AG09309 (cell line): ENCODE measurements around the gene DUOXA2.

ENCODE experiments used
- DNase-seq: peaks from one replicate; pipeline ENCODE4 v3.0.0-alpha.2; 2010; ENCODE audit warnings: low read depth
- H3K4me3 ChIP-seq: 2 replicates; pipeline ENCODE4 v1.5.1; 2011; ENCODE audit warnings: mild to moderate bottlenecking, low read depth, low read length, moderate library complexity; ENCODE audit not compliant: control insufficient read depth
- CTCF ChIP-seq: IDR thresholded peaks from 2 replicates; pipeline ENCODE4 v1.5.1; 2011; ENCODE audit warnings: mild to moderate bottlenecking, low read depth, low read length, inconsistent platforms; ENCODE audit not compliant: insufficient read depth, control insufficient read depth; ENCODE audit errors: missing control alignments

The DUOXA2 gene

GRCh38 chr15:45146405-45146804 is 32.3 kb downstream of the DUOXA2 start:
- no peak for TF ChIP-seq CTCF
- H3K4me3 ChIP-seq = no peak overlapping the region
- no peak for DNase-seq

- no peak for DNase-seq
- H3K4me3 ChIP-seq = no peak overlapping the region
- TF ChIP-seq CTCF = no peak
Observed at GRCh38 chr15:45147606-45148005, 33.5 kb downstream of the DUOXA2 start.

DNA sequence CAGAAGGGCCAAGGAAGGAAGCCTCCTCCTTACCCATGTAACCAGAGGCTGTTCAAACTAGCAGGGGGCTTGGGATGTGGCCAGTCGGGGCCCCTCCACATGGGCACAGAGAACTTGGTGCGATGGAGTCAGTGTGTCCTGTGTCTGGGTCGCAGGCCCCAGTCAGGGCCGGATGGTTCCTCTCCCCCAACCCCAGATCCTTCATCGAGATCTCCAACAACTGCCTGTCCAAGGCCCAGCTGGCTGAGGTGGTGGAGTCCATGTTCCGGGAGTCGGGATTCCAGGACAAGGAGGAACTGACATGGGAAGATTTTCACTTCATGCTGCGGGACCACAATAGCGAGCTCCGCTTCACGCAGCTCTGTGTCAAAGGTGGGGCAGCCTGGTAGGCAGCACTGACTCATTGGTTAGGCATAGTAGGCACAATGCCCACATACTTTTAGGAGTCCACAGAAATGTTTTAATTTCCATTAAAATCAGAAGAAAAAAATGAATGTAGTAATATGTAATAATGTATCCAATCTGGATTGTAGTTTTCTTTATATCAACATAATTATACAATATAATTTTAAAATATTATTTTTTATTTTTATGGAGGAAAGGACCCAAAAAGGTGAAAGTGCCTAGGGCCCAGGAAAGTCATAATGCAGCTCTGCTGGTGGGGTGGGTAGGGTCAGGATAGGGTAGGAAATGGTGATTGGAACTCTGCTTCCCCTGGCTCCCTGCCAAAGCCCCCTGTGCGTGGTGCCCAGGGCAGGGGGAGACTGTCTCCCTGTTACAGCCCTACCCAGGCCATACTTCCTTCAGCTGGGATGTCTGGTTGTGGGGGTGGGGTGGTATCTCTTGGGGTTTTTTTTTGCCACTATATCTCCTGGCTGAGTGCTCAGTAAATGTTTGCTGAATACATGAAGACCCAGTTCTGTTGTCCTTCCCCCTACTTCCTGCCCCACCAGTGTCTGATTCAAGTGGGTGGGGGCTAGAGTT is 34.2 kb downstream of the DUOXA2 start:
- TF ChIP-seq CTCF = no peak
- DNase-seq = no peak
- no peak overlapping the region for H3K4me3 ChIP-seq

- H3K4me3 ChIP-seq = no peak overlapping the region
- no peak for TF ChIP-seq CTCF
- no peak for DNase-seq
Observed at GRCh38 chr15:45149060-45149459, 34.9 kb downstream of the DUOXA2 start.

GRCh38 chr15:45150481-45150880 is 36.4 kb downstream of the DUOXA2 start:
- H3K4me3 ChIP-seq = no peak overlapping the region
- DNase-seq = no peak
- no peak for TF ChIP-seq CTCF

- no peak for DNase-seq
- H3K4me3 ChIP-seq = no peak overlapping the region
- TF ChIP-seq CTCF = no peak
Observed at GRCh38 chr15:45150997-45151396, 36.9 kb downstream of the DUOXA2 start.
